WTC11 (cell line): ENCODE data around the gene R3HDM1.

ENCODE experiments used
- AFF4 ChIP-seq: sonication (generic); formaldehyde crosslinking; IDR thresholded peaks from 2 replicates; pipeline ENCODE4 v1.8.1; 2023; ENCODE audit warnings: mild to moderate bottlenecking, missing genetic modification reagents, borderline replicate concordance
- CBFB ChIP-seq: sonication (generic); formaldehyde crosslinking; IDR thresholded peaks from 2 replicates; pipeline ENCODE4 v1.8.1; 2022; ENCODE audit warnings: mild to moderate bottlenecking, low read depth, missing genetic modification reagents
- ESRRA ChIP-seq: sonication (generic); formaldehyde crosslinking; IDR thresholded peaks from 2 replicates; pipeline ENCODE4 v1.8.1; 2022; ENCODE audit warnings: mild to moderate bottlenecking, missing genetic modification reagents, borderline replicate concordance
- ETV6 ChIP-seq: sonication (generic); formaldehyde crosslinking; IDR thresholded peaks from 2 replicates; pipeline ENCODE4 v1.8.1; 2022; ENCODE audit warnings: mild to moderate bottlenecking, missing genetic modification reagents
- NFE2L1 ChIP-seq: sonication (generic); formaldehyde crosslinking; IDR thresholded peaks from 2 replicates; pipeline ENCODE4 v1.8.1; 2023; ENCODE audit warnings: missing genetic modification reagents
- NR2C2 ChIP-seq: sonication (generic); formaldehyde crosslinking; IDR thresholded peaks from 2 replicates; pipeline ENCODE4 v1.8.0; 2022; ENCODE audit warnings: mild to moderate bottlenecking, missing genetic modification reagents
- SMAD4 ChIP-seq: sonication (generic); formaldehyde crosslinking; IDR thresholded peaks from 2 replicates; pipeline ENCODE4 v1.8.0; 2022; ENCODE audit warnings: mild to moderate bottlenecking, missing genetic modification reagents
- SP1 ChIP-seq: sonication (generic); formaldehyde crosslinking; conservative IDR thresholded peaks from 2 replicates; pipeline ENCODE4 v1.8.1; 2022; ENCODE audit warnings: missing genetic modification reagents
- ZMAT4 ChIP-seq: fragments of 250-450 bp; sonication (Bioruptor Pico); IDR thresholded peaks from 2 replicates; pipeline ENCODE4 v1.9.0; 2021; ENCODE audit warnings: mild to moderate bottlenecking
- ZNF121 ChIP-seq: sonication (generic); formaldehyde crosslinking; IDR thresholded peaks from 2 replicates; pipeline ENCODE4 v1.8.0; 2023; ENCODE audit warnings: missing genetic modification reagents
- ZNF671 ChIP-seq: fragments of 250-450 bp; sonication (Bioruptor Pico); IDR thresholded peaks from 2 replicates; pipeline ENCODE4 v1.8.0; 2021; ENCODE audit warnings: mild to moderate bottlenecking
- TF ChIP-seq, protein P1 (sequence below): fragments of 200-600 bp; IDR thresholded peaks from 2 replicates; pipeline ENCODE4 v1.8.0; 2022; ENCODE audit warnings: antibody characterized with exemption
- TF ChIP-seq, protein P2 (sequence below): sonication (generic); formaldehyde crosslinking; conservative IDR thresholded peaks from 2 replicates; pipeline ENCODE4 v1.8.1; 2022; ENCODE audit warnings: mild to moderate bottlenecking, missing genetic modification reagents
- TF ChIP-seq, protein P3 (sequence below): fragments of 250-450 bp; sonication (Bioruptor Pico); IDR thresholded peaks from 2 replicates; pipeline ENCODE4 v2.1.2; 2022; ENCODE audit warnings: mild to moderate bottlenecking, moderate library complexity

GRCh38 chr2:135494917-135495316 lies 36.4 kb upstream of the R3HDM1 start:
- TF ChIP-seq AFF4 (CRISPR knock-in tag): no peak
- TF ChIP-seq CBFB (CRISPR knock-in tag): no peak
- TF ChIP-seq, protein P1, sequence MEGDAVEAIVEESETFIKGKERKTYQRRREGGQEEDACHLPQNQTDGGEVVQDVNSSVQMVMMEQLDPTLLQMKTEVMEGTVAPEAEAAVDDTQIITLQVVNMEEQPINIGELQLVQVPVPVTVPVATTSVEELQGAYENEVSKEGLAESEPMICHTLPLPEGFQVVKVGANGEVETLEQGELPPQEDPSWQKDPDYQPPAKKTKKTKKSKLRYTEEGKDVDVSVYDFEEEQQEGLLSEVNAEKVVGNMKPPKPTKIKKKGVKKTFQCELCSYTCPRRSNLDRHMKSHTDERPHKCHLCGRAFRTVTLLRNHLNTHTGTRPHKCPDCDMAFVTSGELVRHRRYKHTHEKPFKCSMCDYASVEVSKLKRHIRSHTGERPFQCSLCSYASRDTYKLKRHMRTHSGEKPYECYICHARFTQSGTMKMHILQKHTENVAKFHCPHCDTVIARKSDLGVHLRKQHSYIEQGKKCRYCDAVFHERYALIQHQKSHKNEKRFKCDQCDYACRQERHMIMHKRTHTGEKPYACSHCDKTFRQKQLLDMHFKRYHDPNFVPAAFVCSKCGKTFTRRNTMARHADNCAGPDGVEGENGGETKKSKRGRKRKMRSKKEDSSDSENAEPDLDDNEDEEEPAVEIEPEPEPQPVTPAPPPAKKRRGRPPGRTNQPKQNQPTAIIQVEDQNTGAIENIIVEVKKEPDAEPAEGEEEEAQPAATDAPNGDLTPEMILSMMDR: no peak
- no peak for TF ChIP-seq SMAD4 (CRISPR knock-in tag)
- no peak for TF ChIP-seq ZMAT4
- no peak for TF ChIP-seq ZNF121 (CRISPR knock-in tag)
- no peak for TF ChIP-seq ETV6
- TF ChIP-seq ESRRA (CRISPR knock-in tag): no peak
- TF ChIP-seq, protein P2, sequence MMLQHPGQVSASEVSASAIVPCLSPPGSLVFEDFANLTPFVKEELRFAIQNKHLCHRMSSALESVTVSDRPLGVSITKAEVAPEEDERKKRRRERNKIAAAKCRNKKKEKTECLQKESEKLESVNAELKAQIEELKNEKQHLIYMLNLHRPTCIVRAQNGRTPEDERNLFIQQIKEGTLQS (CRISPR knock-in tag): no peak
- TF ChIP-seq, protein P3, sequence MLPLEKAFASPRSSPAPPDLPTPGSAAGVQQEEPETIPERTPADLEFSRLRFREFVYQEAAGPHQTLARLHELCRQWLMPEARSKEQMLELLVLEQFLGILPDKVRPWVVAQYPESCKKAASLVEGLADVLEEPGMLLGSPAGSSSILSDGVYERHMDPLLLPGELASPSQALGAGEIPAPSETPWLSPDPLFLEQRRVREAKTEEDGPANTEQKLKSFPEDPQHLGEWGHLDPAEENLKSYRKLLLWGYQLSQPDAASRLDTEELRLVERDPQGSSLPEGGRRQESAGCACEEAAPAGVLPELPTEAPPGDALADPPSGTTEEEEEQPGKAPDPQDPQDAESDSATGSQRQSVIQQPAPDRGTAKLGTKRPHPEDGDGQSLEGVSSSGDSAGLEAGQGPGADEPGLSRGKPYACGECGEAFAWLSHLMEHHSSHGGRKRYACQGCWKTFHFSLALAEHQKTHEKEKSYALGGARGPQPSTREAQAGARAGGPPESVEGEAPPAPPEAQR: no peak
- no peak for TF ChIP-seq NR2C2
- TF ChIP-seq NFE2L1 (CRISPR knock-in tag): no peak
- no peak for TF ChIP-seq SP1 (CRISPR knock-in tag)
- no peak for TF ChIP-seq ZNF671
